Activated CD4-positive, alpha-beta memory T cell treated with anti-CD3 and anti-CD28 coated beads for 36 hours (primary cell): ENCODE data around the gene CHRNG. TPM values are rescaled to one million over a fixed set of nuclear protein-coding genes. Genes with fewer than 3 reads are reported as not detected.

Experiments used
- CTCF ChIA-PET: fragments of 350-600 bp; sonication (Branson Sonifier 250); formaldehyde crosslinking; loops from one replicate; lab custom pipeline; 2021; ENCODE audit warnings: antibody characterized with exemption, inconsistent platforms; lab: Charles Lee
- POLR2A ChIA-PET: fragments of 350-600 bp; sonication (Branson Sonifier 250); formaldehyde crosslinking; loops from one replicate; lab custom pipeline; 2021; ENCODE audit warnings: antibody characterized with exemption; lab: Charles Lee
- DNase-seq: peaks from one replicate; pipeline ENCODE4 v3.0.0-alpha.2; 2020
- H3K27ac Mint-ChIP-seq: one replicate; pipeline ENCODE4 v1.8.0; 2021; ENCODE audit warnings: mixed read lengths
- H3K27me3 Mint-ChIP-seq: one replicate; pipeline ENCODE4 v1.8.0; 2021; ENCODE audit warnings: mixed read lengths
- H3K36me3 Mint-ChIP-seq: one replicate; pipeline ENCODE4 v1.8.0; 2021; ENCODE audit warnings: mixed read lengths
- H3K4me1 Mint-ChIP-seq: one replicate; pipeline ENCODE4 v1.8.0; 2021; ENCODE audit warnings: low read depth, mixed read lengths
- H3K4me3 Mint-ChIP-seq: one replicate; pipeline ENCODE4 v1.8.0; 2021; ENCODE audit warnings: mild to moderate bottlenecking, mixed read lengths
- H3K9me3 Mint-ChIP-seq: one replicate; pipeline ENCODE4 v1.8.0; 2021; ENCODE audit warnings: mixed read lengths
- intact Hi-C: fragments of 100-400 bp; cut with micrococcal nuclease; formaldehyde crosslinking; loops from one replicate; pipeline ENCODE4 v1.15.1; 2023
- total RNA-seq, 2 experiments: library from RNA; stranded (reverse); gene quantifications; one replicate each; pipeline ENCODE4 v1.2.3, GENCODE V29; 2021

Gene CHRNG
- total RNA-seq, 2 experiments from 2014 or later, result not detected

GRCh38 chr2:232542715-232543467, 3.4 kb downstream of the CHRNG start:
- POLR2A ChIA-PET, result no interaction called here
- intact Hi-C loops, result no loop called here
- Mint-ChIP-seq H3K9me3 (no peaks in the 10 kb centered on the region), H3K27me3 (no peaks in the 10 kb centered on the region), H3K36me3 (peaks cover 16% of the 10 kb centered on the region), H3K4me1 (peaks cover 13% of the 10 kb centered on the region), H3K4me3 (no peak overlapping the region), H3K27ac (no peak overlapping the region)
- DNase-seq, result peak; percentile 7
- CTCF ChIA-PET, result no interaction called here

GRCh38 chr2:232543491-232543890, 4.0 kb downstream of the CHRNG start:
- Mint-ChIP-seq H3K4me1 (peaks cover 19% of the 10 kb centered on the region), H3K27ac (no peak overlapping the region), H3K9me3 (peaks cover under 1% of the 10 kb centered on the region), H3K4me3 (no peak overlapping the region), H3K27me3 (no peaks in the 10 kb centered on the region), H3K36me3 (peaks cover 21% of the 10 kb centered on the region)
- ChIA-PET POLR2A (no interaction called here), CTCF (no interaction called here)
- intact Hi-C loops, result no loop called here
- DNase-seq, result peak; percentile 5

- Mint-ChIP-seq H3K4me1 (peaks cover 25% of the 10 kb centered on the region), H3K27me3 (no peaks in the 10 kb centered on the region), H3K4me3 (no peak overlapping the region), H3K36me3 (peaks cover 27% of the 10 kb centered on the region), H3K27ac (no peak overlapping the region), H3K9me3 (peaks cover 6% of the 10 kb centered on the region)
- intact Hi-C loops, result no loop called here
- DNase-seq, result peak; percentile 8
- ChIA-PET POLR2A (no interaction called here), CTCF (no interaction called here)
These were observed 4.6 kb downstream of the CHRNG start for GRCh38 chr2:232543928-232544631.

- no peak overlapping the region for H3K4me3 Mint-ChIP-seq
- peaks cover 29% of the 10 kb centered on the region for H3K4me1 Mint-ChIP-seq
- intact Hi-C loops, result no loop called here
- H3K9me3 Mint-ChIP-seq, result peaks cover 6% of the 10 kb centered on the region
- no peak overlapping the region for H3K27ac Mint-ChIP-seq
- no peak for DNase-seq
- H3K36me3 Mint-ChIP-seq, result peaks cover 30% of the 10 kb centered on the region
- POLR2A ChIA-PET, result no interaction called here
- CTCF ChIA-PET, result no interaction called here
- no peaks in the 10 kb centered on the region for H3K27me3 Mint-ChIP-seq
These were observed 5.2 kb downstream of the CHRNG start for GRCh38 chr2:232544674-232545073.

- POLR2A ChIA-PET, result interaction anchor here (0.7 kb wide), 1 partner anchor 169 kb away, joined by 5 read pairs; no protein-coding TSS in a partner anchor
These were observed 6.3 kb downstream of the CHRNG start for GRCh38 chr2:232545511-232546375.

DNA sequence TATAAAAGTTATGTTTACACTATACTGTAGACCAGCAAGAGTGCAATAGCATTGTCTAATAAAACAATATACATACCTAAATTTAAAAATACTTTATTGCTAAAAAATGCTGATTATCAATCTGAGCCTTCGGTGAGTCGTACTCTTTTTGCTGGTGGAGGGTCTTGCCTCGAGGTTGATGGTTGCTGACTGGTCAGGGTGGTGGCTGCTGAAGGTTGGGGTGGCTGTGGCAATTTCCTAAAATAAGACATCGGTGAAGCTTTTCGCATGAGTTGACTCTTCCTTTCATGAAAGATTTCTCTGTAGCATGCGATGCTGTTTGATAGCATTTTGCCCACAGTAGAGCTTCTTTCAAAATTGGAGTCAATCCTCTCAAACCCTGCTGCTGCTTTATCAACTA, 8.5 kb downstream of the CHRNG start:
- no peak for DNase-seq
- H3K36me3 Mint-ChIP-seq, result peaks cover 40% of the 10 kb centered on the region
- intact Hi-C loops, result no loop called here
- POLR2A ChIA-PET, result no interaction called here
- no peak overlapping the region for H3K4me3 Mint-ChIP-seq
- peaks cover 46% of the 10 kb centered on the region for H3K4me1 Mint-ChIP-seq
- CTCF ChIA-PET, result interaction anchor here (0.6 kb wide), 1 partner anchor 60 kb away, joined by 3 read pairs; no protein-coding TSS in a partner anchor
- H3K9me3 Mint-ChIP-seq, result peaks cover 6% of the 10 kb centered on the region
- no peak overlapping the region for H3K27ac Mint-ChIP-seq
- H3K27me3 Mint-ChIP-seq, result no peaks in the 10 kb centered on the region

More at GRCh38 chr2:232545511-232546375, 6.3 kb downstream of the CHRNG start:
- Mint-ChIP-seq H3K27ac (no peak overlapping the region), H3K36me3 (peaks cover 32% of the 10 kb centered on the region), H3K9me3 (peaks cover 6% of the 10 kb centered on the region), H3K4me1 (peaks cover 31% of the 10 kb centered on the region), H3K4me3 (no peak overlapping the region), H3K27me3 (no peaks in the 10 kb centered on the region)
- CTCF ChIA-PET, result no interaction called here
- peak; percentile 4 for DNase-seq
- intact Hi-C loops, result no loop called here

- Mint-ChIP-seq H3K27ac (peak overlapping the region; percentile 97), H3K4me1 (peaks cover 63% of the 10 kb centered on the region), H3K36me3 (peaks cover 42% of the 10 kb centered on the region), H3K9me3 (peaks cover 6% of the 10 kb centered on the region), H3K4me3 (peak overlapping the region; percentile 97), H3K27me3 (no peaks in the 10 kb centered on the region)
- intact Hi-C loops, result loop anchor here (1.0 to 10.0 kb wide), 3 partner anchors 147 to 765 kb away; partner anchors contain the start of genes COPS7B, GIGYF2 and PDE6D
- DNase-seq, result no peak
- POLR2A ChIA-PET, result interaction anchor here (1.0 kb wide), 1 partner anchor 148 kb away, joined by 4 read pairs; no protein-coding TSS in a partner anchor
- CTCF ChIA-PET, result interaction anchor here (0.6 kb wide), 1 partner anchor 15 kb away, joined by 3 read pairs; no protein-coding TSS in a partner anchor
These were observed 10.3 kb downstream of the CHRNG start for GRCh38 chr2:232549655-232550353.

GRCh38 chr2:232550354-232551249, 11.1 kb downstream of the CHRNG start, which contains the start of the genes EIF4E2 and TIGD1:
EIF4E2 (plus strand) TSS chr2:232550689; CDS start chr2:232550725, 36 bp downstream.
TIGD1 (minus strand) TSS chr2:232550557; CDS start chr2:232549882, 675 bp downstream.
- Mint-ChIP-seq H3K4me3 (peak within 1 kb of the TSS; percentile 97), H3K4me1 (peaks cover 65% of the 10 kb centered on the region), H3K36me3 (peaks cover 40% of the 10 kb centered on the region), H3K27ac (peak within 1 kb of the TSS; percentile 97), H3K9me3 (peaks cover 6% of the 10 kb centered on the region), H3K27me3 (no peaks in the 10 kb centered on the region)
- peak; percentile 95 for DNase-seq
- POLR2A ChIA-PET, result interaction anchor here (0.7 to 1.0 kb wide), 3 partner anchors 11 to 509 kb away, joined by 3 to 4 read pairs (median 3); partner anchors contain the start of genes CHRNG and INPP5D
- CTCF ChIA-PET, result interaction anchor here (0.6 to 1.1 kb wide), 2 partner anchors 15 to 55 kb away, joined by 3 read pairs; no protein-coding TSS in a partner anchor
- intact Hi-C loops, result loop anchor here (1.0 to 10.0 kb wide), 3 partner anchors 147 to 766 kb away; partner anchors contain the start of genes COPS7B, GIGYF2 and PDE6D

GRCh38 chr2:232551250-232551638, 11.8 kb downstream of the CHRNG start:
- ChIA-PET POLR2A (interaction anchor here (0.7 to 0.8 kb wide), 2 partner anchors 11 to 508 kb away, joined by 3 read pairs; partner anchors contain the start of genes CHRNG and INPP5D), CTCF (interaction anchor here (1.1 kb wide), 1 partner anchor 54 kb away, joined by 3 read pairs; no protein-coding TSS in a partner anchor)
- H3K36me3 Mint-ChIP-seq, result peaks cover 43% of the 10 kb centered on the region
- H3K9me3 Mint-ChIP-seq, result peaks cover 6% of the 10 kb centered on the region
- H3K27me3 Mint-ChIP-seq, result no peaks in the 10 kb centered on the region
- peaks cover 69% of the 10 kb centered on the region for H3K4me1 Mint-ChIP-seq
- no peak for DNase-seq
- intact Hi-C loops, result loop anchor here (5.0 to 10.0 kb wide), 2 partner anchors 696 to 766 kb away; partner anchors contain the start of genes COPS7B and PDE6D
- peak overlapping the region; percentile 97 for H3K27ac Mint-ChIP-seq
- peak overlapping the region; percentile 97 for H3K4me3 Mint-ChIP-seq

DNA sequence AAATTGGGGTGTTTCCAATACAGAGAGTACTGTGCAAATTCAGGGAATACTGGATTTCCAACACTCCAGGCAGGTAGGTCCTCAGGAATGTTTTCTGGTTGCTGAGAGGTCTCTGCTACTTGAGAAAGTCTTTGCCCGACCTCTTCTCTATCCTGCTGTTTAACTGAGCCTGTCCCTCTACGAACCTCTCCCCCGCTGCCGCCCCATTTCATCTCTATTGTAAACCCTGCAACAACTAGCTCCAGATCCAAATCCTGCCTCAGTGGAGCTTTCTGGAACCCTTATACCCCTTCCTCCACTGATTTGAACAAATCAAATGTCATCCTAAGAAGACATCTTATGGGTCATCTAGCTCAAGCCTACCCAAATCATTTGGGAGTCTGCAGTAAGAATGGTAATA, 12.3 kb downstream of the CHRNG start:
- ChIA-PET POLR2A (no interaction called here), CTCF (no interaction called here)
- Mint-ChIP-seq H3K9me3 (peaks cover 6% of the 10 kb centered on the region), H3K4me1 (peaks cover 70% of the 10 kb centered on the region), H3K27ac (peak overlapping the region; percentile 97), H3K36me3 (peaks cover 43% of the 10 kb centered on the region), H3K27me3 (no peaks in the 10 kb centered on the region), H3K4me3 (peak overlapping the region; percentile 97)
- DNase-seq, result no peak
- intact Hi-C loops, result loop anchor here (5.0 to 10.0 kb wide), 2 partner anchors 696 to 767 kb away; partner anchors contain the start of genes COPS7B and PDE6D
